Tibial nerve (tissue), 4 donors: ENCODE measurements around the gene DNASE1L2. TPM values are rescaled to one million over a fixed set of nuclear protein-coding genes. Genes with fewer than 3 reads are reported as not detected.

Experiments
- DNase-seq, 2 donors: peaks; one replicate each; pipeline ENCODE4 v3.0.0-alpha.2; 2019; ENCODE audit warnings: low spot score in 2 of 2
- H3K27ac ChIP-seq, 4 donors: fragments of 200-600 bp; sonication (generic) in 3 of 4; one replicate each; pipeline ENCODE4 v1.5.1; 2017 to 2019; ENCODE audit warnings: mild to moderate bottlenecking in 1 of 4
- H3K27me3 ChIP-seq, 2 donors: fragments of 200-600 bp; sonication (generic) in 1 of 2; one replicate each; pipeline versions ENCODE4 v1.5.1 to v1.6.0; 2017 to 2019
- H3K36me3 ChIP-seq, 3 donors: fragments of 200-600 bp; sonication (generic); one replicate each; pipeline ENCODE4 v1.5.1; 2018 to 2019
- H3K4me1 ChIP-seq, 4 donors: fragments of 200-600 bp; sonication (generic) in 3 of 4; one replicate each; pipeline ENCODE4 v1.5.1; 2017 to 2019
- H3K4me3 ChIP-seq, 4 donors: fragments of 200-600 bp; sonication (generic) in 3 of 4; one replicate each; pipeline ENCODE4 v1.5.1; 2017 to 2019; ENCODE audit warnings: mild to moderate bottlenecking in 1 of 4, moderate library complexity in 1 of 4
- H3K9me3 ChIP-seq, 4 donors: fragments of 200-600 bp; sonication (generic) in 3 of 4; one replicate each; pipeline ENCODE4 v1.5.1; 2017 to 2019
- CTCF ChIP-seq, 5 experiments: fragments of 200-600 bp in 3 of 5; fragments of 450-650 bp in 2 of 5; sonication (generic) in 3 of 5; IDR thresholded peaks; one replicate each; pipeline ENCODE4 v1.5.1; 2016 to 2019; ENCODE audit warnings: antibody characterized with exemption in 5 of 5, mild to moderate bottlenecking in 3 of 5, moderate library complexity in 2 of 5
- EP300 ChIP-seq, 2 donors: sonication (generic); formaldehyde crosslinking; IDR thresholded peaks; one replicate each; pipeline ENCODE4 v1.6.1; 2017; ENCODE audit warnings: antibody characterized with exemption in 2 of 2, mild to moderate bottlenecking in 1 of 2
- POLR2A ChIP-seq, 2 donors: fragments of 450-650 bp; IDR thresholded peaks; one replicate each; pipeline ENCODE4 v1.6.1; 2017; ENCODE audit warnings: antibody characterized with exemption in 2 of 2, mild to moderate bottlenecking in 2 of 2, moderate library complexity in 2 of 2
- WGBS, 2 donors: methylation state at CpG; one replicate each; pipeline ENCODE4 v1.1.5; 2018; 5-methylcytosine and 5-hydroxymethylcytosine counted together
- total RNA-seq, 4 donors: library from RNA; depleted of rRNA; stranded (reverse); fragments of >200 nt; gene quantifications; one replicate each; pipeline ENCODE4 v1.1.0, GENCODE V29; 2016

The DNASE1L2 gene
- total RNA-seq, 4 donors from 2014 or later: 0.39 to 5.4 (median 0.64) TPM

- H3K27me3 ChIP-seq: no peaks in the 10 kb centered on the region
- no peak for DNase-seq
- 75 to 81% methylated on average over 13 of the region's 13 CpGs for WGBS, 2 donors
- H3K4me3 ChIP-seq: peak overlapping the region; percentile 65 to 85 (median 66)
- H3K9me3 ChIP-seq: no peaks in the 10 kb centered on the region
- peaks cover 0 to 28% (median 12%) of the 10 kb centered on the region in 4 donors for H3K4me1 ChIP-seq
- peaks cover 0 to 32% (median 14%) of the 10 kb centered on the region in 3 donors for H3K36me3 ChIP-seq
- TF ChIP-seq CTCF (IDR thresholded peaks at IDR 0.05) (no peak), POLR2A (IDR thresholded peaks at IDR 0.05) (no peak), EP300 (IDR thresholded peaks at IDR 0.05) (no peak)
- H3K27ac ChIP-seq: peak overlapping the region; percentile 93 to 99 (median 94)
Observed at GRCh38 chr16:2204416-2205103, 31.7 kb upstream of the DNASE1L2 start.

GRCh38 chr16:2205104-2205966 lies 30.9 kb upstream of the DNASE1L2 start, which contains the start of gene MLST8:
Gene MLST8 (plus strand): TSS chr16:2205454. CDS start chr16:2206086, 632 bp downstream.
- H3K9me3 ChIP-seq: no peaks in the 10 kb centered on the region
- TF ChIP-seq EP300 (IDR thresholded peaks at IDR 0.05) (peak in 1 of 2 donors; percentile 95), POLR2A (IDR thresholded peaks at IDR 0.05) (peak; percentile 73 to 81), CTCF (IDR thresholded peaks at IDR 0.05) (peak in 3 of 5 experiments; percentile 9 to 59 (median 16))

GRCh38 chr16:2205967-2206313 lies 30.3 kb upstream of the DNASE1L2 start:
- TF ChIP-seq EP300 (IDR thresholded peaks at IDR 0.05) (no peak), CTCF (IDR thresholded peaks at IDR 0.05) (peak in 1 of 5 experiments; percentile 4)
- peak in 1 of 2 donors; percentile 21 for DNase-seq
- 0 to 7% methylated on average over 4 to 16 of the region's 16 CpGs for WGBS, 2 donors
- no peaks in the 10 kb centered on the region for H3K27me3 ChIP-seq
- H3K36me3 ChIP-seq: peaks cover 0 to 42% (median 14%) of the 10 kb centered on the region in 3 donors
- peaks cover 0 to 35% (median 12%) of the 10 kb centered on the region in 4 donors for H3K4me1 ChIP-seq
- no peaks in the 10 kb centered on the region for H3K9me3 ChIP-seq
- peak overlapping the region; percentile 65 to 85 (median 66) for H3K4me3 ChIP-seq
- peak overlapping the region; percentile 93 to 99 (median 94) for H3K27ac ChIP-seq

More at GRCh38 chr16:2205104-2205966, 30.9 kb upstream of the DNASE1L2 start, which contains the start of gene MLST8:
- Histone ChIP-seq H3K4me3 (peak within 1 kb of the TSS; percentile 65 to 85 (median 66)), H3K36me3 (peaks cover 0 to 40% (median 14%) of the 10 kb centered on the region in 3 donors), H3K27me3 (no peaks in the 10 kb centered on the region), H3K4me1 (peaks cover 0 to 30% (median 12%) of the 10 kb centered on the region in 4 donors), H3K27ac (peak within 1 kb of the TSS; percentile 93 to 99 (median 94))
- WGBS, 2 donors: 0 to 1% methylated on average over 21 to 74 of the region's 93 CpGs
- peak; percentile 71 for DNase-seq

GRCh38 chr16:2206420-2206779 lies 29.8 kb upstream of the DNASE1L2 start:
- peak overlapping the region; percentile 65 to 85 (median 66) for H3K4me3 ChIP-seq
- peaks cover 0 to 42% (median 14%) of the 10 kb centered on the region in 3 donors for H3K36me3 ChIP-seq
- TF ChIP-seq EP300 (IDR thresholded peaks at IDR 0.05) (no peak), POLR2A (IDR thresholded peaks at IDR 0.05) (no peak), CTCF (IDR thresholded peaks at IDR 0.05) (no peak)
- no peak for DNase-seq
- H3K4me1 ChIP-seq: peaks cover 0 to 35% (median 12%) of the 10 kb centered on the region in 4 donors
- peak overlapping the region in 3 of 4 donors; percentile 93 to 99 (median 94) for H3K27ac ChIP-seq
- no peaks in the 10 kb centered on the region for H3K9me3 ChIP-seq
- 80 to 88% methylated on average over 17 to 18 of the region's 18 CpGs for WGBS, 2 donors
- H3K27me3 ChIP-seq: no peaks in the 10 kb centered on the region
